GM18508 (cell line): ENCODE results near the gene ODF4.
"Not testable (repeated sequence)": the region's sequence is repeated elsewhere in the genome, so short reads cannot be mapped to it uniquely, and the experiment has no call there.

Source experiments
- ATAC-seq: cut with Tn5 transposase; IDR thresholded peaks from one replicate; pipeline ENCODE4 v1.9.1; 2021; ENCODE audit warnings: moderate number of reproducible peaks; ENCODE audit not compliant: insufficient read depth, unreplicated experiment

The ODF4 gene

DNA sequence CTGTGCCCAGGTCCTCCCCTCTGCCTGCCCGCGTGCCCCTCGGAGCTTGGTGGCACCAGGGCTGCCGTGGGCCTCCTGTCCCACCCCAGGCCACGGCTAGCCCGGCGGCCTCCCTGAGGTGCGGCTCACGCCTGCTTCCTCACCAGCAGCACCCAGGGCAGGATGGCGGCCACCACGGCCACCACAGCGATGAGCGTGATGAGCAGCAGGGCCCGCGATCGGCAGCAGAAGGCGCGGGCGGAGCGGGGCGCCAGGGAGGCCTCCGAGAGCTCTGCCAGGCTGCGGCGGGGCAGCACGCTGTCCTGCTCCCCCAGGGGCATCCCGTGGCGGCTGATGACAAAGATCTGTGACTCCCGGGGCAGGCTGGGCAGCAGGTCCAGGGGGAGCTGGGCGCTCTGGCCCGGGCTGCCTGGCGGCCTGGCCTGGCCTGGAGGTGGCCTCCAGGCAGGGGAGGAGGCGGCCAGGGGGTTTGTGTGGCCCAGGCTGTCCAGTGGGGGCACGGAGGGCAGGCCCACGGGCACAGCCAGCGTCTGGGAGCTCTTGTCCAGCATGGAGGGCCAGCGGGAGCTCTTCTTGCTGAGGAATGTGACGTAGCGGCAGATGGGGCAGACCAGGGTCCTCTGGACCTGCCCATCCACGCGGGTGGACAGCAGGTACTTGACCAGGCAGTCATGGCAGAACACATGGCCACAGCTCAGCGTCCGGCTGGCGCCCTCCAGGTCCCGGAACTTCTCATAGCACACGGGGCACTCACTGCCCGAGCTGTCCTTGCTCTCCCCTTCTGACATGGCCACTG is 53.2 kb downstream of the ODF4 start:
- no peak for ATAC-seq

DNA sequence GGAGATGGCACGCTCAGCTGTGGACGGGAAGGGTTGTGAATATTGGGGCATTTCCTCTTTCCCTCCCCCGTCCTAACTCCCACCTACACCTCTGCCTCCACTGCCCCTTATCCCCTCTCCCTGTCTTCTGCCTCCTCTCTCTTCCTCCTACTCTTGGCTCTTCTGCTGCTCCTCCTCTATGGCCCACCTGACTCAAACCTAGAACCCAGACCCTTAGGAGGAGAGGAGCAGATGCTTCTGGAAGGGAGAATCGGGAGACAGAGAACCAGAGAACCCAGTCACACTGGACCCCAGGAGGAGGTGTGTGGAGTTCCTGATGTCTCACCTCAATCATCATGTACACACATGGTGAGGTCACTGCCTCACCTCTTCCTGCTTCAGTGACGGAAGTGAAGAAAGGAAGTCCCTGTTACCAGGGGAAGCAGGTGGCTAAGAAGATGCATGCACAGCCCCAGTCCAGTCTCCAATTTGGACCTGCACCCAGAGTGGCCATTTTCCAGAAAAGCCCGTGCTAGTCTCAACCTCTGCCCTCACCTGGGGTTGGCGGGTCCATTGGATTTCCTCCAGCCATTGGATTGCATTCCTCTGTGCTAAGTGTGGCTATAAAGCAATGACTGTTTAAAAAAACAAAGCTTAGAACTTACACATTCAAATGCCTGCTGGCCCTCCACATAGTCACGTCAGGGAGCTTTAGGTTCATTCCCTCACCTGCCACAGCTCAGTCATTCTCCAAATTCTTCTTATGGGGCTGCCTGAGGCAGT is 54.0 kb downstream of the ODF4 start:
- no peak for ATAC-seq

- ATAC-seq, result not testable (repeated sequence)
These were observed 54.9 kb downstream of the ODF4 start for GRCh38 chr17:8394497-8394896.
